Thymus (tissue), 11 donors: Measurements from ENCODE around the gene MAN1C1. TPM values are rescaled to one million over a fixed set of nuclear protein-coding genes. Genes with fewer than 3 reads are reported as not detected.
"Not testable (repeated sequence)": the region's sequence is repeated elsewhere in the genome, so short reads cannot be mapped to it uniquely, and the experiment has no call there.

Source experiments
- DNase-seq, 9 donors: peaks; one replicate each; pipeline ENCODE4 v3.0.0-alpha.2; 2013; ENCODE audit warnings: low spot score in 9 of 9, low read depth in 6 of 9, missing footprints in 1 of 9
- H3K27ac ChIP-seq, 2 donors: one replicate each; pipeline ENCODE4 v1.5.1; 2013; ENCODE audit warnings: control low read depth in 1 of 2, low read depth in 1 of 2, low read length in 1 of 2, mild to moderate bottlenecking in 1 of 2, moderate library complexity in 1 of 2
- H3K27me3 ChIP-seq, 2 donors: one replicate each; pipeline ENCODE4 v1.5.1; 2013; ENCODE audit warnings: low read length in 1 of 2; ENCODE audit not compliant: control insufficient read depth in 2 of 2, insufficient read depth in 1 of 2
- H3K36me3 ChIP-seq, 2 donors: one replicate each; pipeline ENCODE4 v1.5.1; 2013; ENCODE audit warnings: low read length in 1 of 2, mild to moderate bottlenecking in 1 of 2, moderate library complexity in 1 of 2; ENCODE audit not compliant: control insufficient read depth in 2 of 2, insufficient read depth in 2 of 2
- H3K4me1 ChIP-seq, 2 donors: one replicate each; pipeline ENCODE4 v1.5.1; 2013; ENCODE audit warnings: low read length in 2 of 2; ENCODE audit not compliant: control insufficient read depth in 2 of 2, insufficient read depth in 2 of 2
- H3K4me3 ChIP-seq, 2 donors: one replicate each; pipeline ENCODE4 v1.5.1; 2013; ENCODE audit warnings: low read length in 2 of 2, control low read depth in 1 of 2, mild to moderate bottlenecking in 1 of 2
- H3K9me3 ChIP-seq, 2 donors: one replicate each; pipeline ENCODE4 v1.5.1; 2013; ENCODE audit warnings: low read length in 1 of 2, mild to moderate bottlenecking in 1 of 2; ENCODE audit not compliant: control insufficient read depth in 2 of 2, insufficient read depth in 1 of 2
- WGBS: extraction: QIAGEN DNeasy Blood & Tissue Kit; methylation state at CpG from one replicate; pipeline ENCODE4 v1.1.7; 2013; 5-methylcytosine and 5-hydroxymethylcytosine counted together
- polyA plus RNA-seq: library from polyadenylated mRNA; stranded (reverse); fragments of 200-250 nt; gene quantifications from one replicate; pipeline ENCODE4 v1.2.3, GENCODE V29; 2013
- total RNA-seq: library from RNA; stranded (reverse); fragments of 120-200 nt; gene quantifications from one replicate; pipeline ENCODE4 v1.2.4, GENCODE V29; 2013
- donor health status: healthy.

Gene MAN1C1
- total and polyA plus RNA-seq, 2 donors, result 9.7 to 18.4 TPM

DNA sequence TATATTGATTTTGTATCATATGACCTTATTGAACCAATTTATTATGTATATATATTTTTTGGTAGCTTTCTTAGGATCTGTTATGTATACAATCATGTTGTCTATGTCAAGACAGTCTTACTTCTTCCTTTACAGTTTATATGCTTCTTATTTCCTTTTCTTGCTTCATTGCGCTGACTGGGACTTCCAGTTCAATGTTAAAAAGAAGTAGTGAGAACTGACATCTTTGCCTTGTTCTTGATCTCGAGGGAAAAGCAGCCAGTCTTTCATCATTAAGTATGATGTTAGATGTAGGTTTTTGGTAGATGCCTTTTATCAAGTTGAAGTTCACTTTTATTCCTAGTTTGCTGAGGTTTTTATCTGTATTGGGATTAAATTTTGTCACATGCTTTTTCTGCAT is 17.5 kb downstream of the MAN1C1 start:
- no peak for DNase-seq
- no peak overlapping the region for H3K27ac ChIP-seq
- H3K4me3 ChIP-seq, result no peak overlapping the region
- 81% methylated on average over 2 of the region's 2 CpGs for WGBS
- H3K9me3 ChIP-seq, result peaks cover 0 to 11% of the 10 kb centered on the region in 2 donors
- no peaks in the 10 kb centered on the region for H3K4me1 ChIP-seq
- no peaks in the 10 kb centered on the region for H3K36me3 ChIP-seq
- no peaks in the 10 kb centered on the region for H3K27me3 ChIP-seq

- DNase-seq, result no peak
- no peaks in the 10 kb centered on the region for H3K4me1 ChIP-seq
- H3K27me3 ChIP-seq, result no peaks in the 10 kb centered on the region
- no peaks in the 10 kb centered on the region for H3K36me3 ChIP-seq
- H3K9me3 ChIP-seq, result peaks cover 0 to 11% of the 10 kb centered on the region in 2 donors
- H3K4me3 ChIP-seq, result no peak overlapping the region
- 94% methylated on average over 2 of the region's 2 CpGs for WGBS
- no peak overlapping the region for H3K27ac ChIP-seq
These were observed 18.3 kb downstream of the MAN1C1 start for GRCh38 chr1:25634896-25635295.

DNA sequence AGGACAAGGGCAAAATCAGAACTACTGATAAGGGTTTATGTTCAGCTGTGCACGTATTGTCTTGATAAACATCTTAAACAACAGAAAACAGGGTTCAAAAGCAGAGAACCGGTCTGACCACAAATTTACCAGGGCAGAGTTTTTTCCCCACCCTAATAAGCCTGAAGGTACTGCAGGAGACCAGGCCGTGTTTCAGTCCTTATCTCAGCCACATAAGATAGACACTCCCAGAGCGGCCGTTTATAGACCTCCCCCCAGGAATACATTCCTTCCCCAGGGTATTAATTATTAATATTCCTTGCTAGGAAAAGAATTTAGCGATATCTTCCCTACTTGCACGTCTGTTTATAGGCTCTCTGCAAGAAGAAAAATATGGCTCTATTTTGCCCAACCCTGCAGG is 19.6 kb downstream of the MAN1C1 start:
- not testable (repeated sequence) for DNase-seq, H3K36me3 ChIP-seq, H3K4me3 ChIP-seq, H3K27ac ChIP-seq, H3K27me3 ChIP-seq, H3K9me3 ChIP-seq, H3K4me1 ChIP-seq
- 95% methylated on average over 7 of the region's 7 CpGs for WGBS

GRCh38 chr1:25640646-25641328 is 24.2 kb downstream of the MAN1C1 start:
- H3K9me3 ChIP-seq, result peaks cover 0 to 4% of the 10 kb centered on the region in 2 donors
- H3K27me3 ChIP-seq, result peaks cover 0 to 9% of the 10 kb centered on the region in 2 donors
- peaks cover 0 to 3% of the 10 kb centered on the region in 2 donors for H3K36me3 ChIP-seq
- no peak overlapping the region for H3K4me3 ChIP-seq
- no peak for DNase-seq
- H3K4me1 ChIP-seq, result peaks cover 6 to 17% of the 10 kb centered on the region in 2 donors
- WGBS, result 95% methylated on average over 10 of the region's 10 CpGs
- no peak overlapping the region for H3K27ac ChIP-seq

DNA sequence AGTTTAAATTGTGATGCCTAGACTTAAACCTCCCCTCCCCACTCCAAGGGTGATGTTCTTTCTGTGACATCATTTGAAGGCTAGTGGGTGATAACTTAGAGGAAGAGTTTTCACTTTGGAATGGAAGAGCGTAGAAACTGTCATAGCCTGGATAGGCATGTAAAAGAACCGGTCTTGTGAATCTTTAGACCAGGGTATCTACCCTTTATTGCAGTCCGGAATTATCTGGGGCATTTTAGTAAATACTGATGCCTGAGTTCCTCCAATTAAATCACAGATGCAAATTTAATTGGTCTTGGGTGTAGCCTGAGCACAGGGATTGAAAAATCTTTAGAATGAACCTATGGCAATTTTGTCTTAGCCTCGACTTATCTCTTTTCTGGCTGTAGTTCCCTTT is 24.7 kb downstream of the MAN1C1 start:
- no peak overlapping the region for H3K27ac ChIP-seq
- 96% methylated on average over 4 of the region's 4 CpGs for WGBS

DNA sequence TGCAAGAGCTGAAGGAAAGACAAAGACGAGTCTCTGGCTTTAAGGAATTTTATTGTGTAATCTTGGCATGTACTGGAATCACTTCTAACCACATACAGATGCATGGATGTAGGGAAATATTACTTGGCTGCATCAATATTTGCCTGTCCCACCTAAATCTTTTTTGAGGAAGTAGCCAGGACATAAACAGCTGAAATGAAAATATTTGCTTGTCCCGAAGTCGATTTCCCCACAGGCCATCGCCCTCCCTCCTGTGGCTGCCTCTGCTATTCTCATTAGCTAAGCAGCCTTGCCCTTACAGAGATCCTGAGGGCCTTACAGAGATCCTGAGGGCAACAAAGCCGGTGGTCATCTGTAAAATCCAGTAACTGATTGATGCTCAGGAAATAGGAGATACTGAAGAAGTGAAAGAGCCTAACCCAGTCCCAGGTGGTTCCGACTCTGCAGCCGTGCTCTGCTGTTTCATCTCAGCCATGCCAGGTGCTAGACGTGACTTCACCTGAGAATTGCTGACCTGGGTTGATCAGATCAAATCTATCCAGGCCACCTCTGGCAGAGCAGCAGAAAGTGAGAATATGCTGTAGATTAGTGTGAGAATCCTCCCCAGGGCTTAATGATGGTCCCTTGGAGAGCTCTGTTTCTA is 25.5 kb downstream of the MAN1C1 start:
- 54% methylated on average over 8 of the region's 8 CpGs for WGBS
- Histone ChIP-seq H3K27ac (peak overlapping the region; percentile 4 to 63), H3K27me3 (peaks cover 0 to 9% of the 10 kb centered on the region in 2 donors), H3K4me3 (no peak overlapping the region), H3K9me3 (peaks cover 0 to 3% of the 10 kb centered on the region in 2 donors), H3K36me3 (peaks cover 0 to 3% of the 10 kb centered on the region in 2 donors), H3K4me1 (peaks cover 6 to 17% of the 10 kb centered on the region in 2 donors)
- DNase-seq, result no peak

More for the DNA sequence above, 24.7 kb downstream of the MAN1C1 start:
- Histone ChIP-seq H3K4me3 (no peak overlapping the region), H3K4me1 (peaks cover 6 to 17% of the 10 kb centered on the region in 2 donors), H3K9me3 (peaks cover 0 to 6% of the 10 kb centered on the region in 2 donors), H3K36me3 (peaks cover 0 to 3% of the 10 kb centered on the region in 2 donors), H3K27me3 (peaks cover 0 to 9% of the 10 kb centered on the region in 2 donors)
- DNase-seq, result no peak

DNA sequence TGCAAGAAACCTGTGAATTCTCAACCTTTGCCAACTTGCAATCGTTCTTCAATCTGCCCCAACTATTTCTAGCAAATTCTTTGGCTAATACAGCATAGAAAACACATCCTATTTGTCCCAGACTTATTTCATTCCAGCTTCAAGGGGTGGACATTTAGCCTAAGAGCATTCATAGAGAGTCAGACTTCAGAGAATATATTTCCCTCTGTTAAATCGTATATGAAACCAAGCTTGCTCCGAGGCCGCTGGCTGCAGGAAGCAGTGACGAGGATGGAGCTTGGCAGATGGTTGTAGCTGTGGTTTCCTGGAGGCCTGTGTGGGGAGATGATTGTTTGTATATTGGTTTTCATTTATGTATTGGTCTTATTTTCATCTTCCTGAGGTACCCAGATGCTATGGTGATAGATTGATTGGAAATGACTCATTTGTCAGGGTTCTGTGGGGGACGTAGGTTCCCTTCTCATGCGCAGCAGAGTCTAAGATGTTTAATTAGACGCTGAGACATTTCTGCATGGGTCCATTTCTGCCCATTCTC is 26.1 kb downstream of the MAN1C1 start:
- H3K27me3 ChIP-seq, result peaks cover 0 to 9% of the 10 kb centered on the region in 2 donors
- H3K27ac ChIP-seq, result peak overlapping the region in 1 of 2 donors; percentile 63
- peaks cover 0 to 3% of the 10 kb centered on the region in 2 donors for H3K9me3 ChIP-seq
- H3K36me3 ChIP-seq, result peaks cover 0 to 3% of the 10 kb centered on the region in 2 donors
- DNase-seq, result peak in 6 of 9 donors; percentile 36 to 78 (median 42)
- peaks cover 6 to 17% of the 10 kb centered on the region in 2 donors for H3K4me1 ChIP-seq
- 6% methylated on average over 8 of the region's 8 CpGs for WGBS
- no peak overlapping the region for H3K4me3 ChIP-seq

DNA sequence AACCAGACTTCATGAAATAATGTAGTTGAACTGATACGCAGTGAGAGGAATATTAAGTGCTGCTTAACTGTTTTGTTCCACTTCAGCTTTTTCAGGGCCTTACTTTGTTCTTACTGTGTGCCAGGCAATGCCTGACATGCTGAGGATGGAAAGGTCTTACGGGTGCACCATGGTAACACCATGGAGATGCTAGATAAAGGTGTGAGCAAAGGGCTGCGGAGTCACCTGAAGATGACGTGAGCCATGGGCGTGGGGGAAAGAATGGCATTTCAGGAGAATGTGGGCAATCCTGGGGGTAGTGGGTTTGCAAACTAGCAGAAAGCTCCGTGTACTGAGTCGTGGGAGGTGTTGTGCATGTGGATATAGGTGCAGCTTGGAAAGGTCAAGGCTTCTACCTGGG is 27.3 kb downstream of the MAN1C1 start:
- H3K4me3 ChIP-seq, result no peak overlapping the region
- peaks cover 6 to 17% of the 10 kb centered on the region in 2 donors for H3K4me1 ChIP-seq
- peaks cover 0 to 3% of the 10 kb centered on the region in 2 donors for H3K36me3 ChIP-seq
- H3K27me3 ChIP-seq, result peaks cover 0 to 11% of the 10 kb centered on the region in 2 donors
- WGBS, result 95% methylated on average over 7 of the region's 7 CpGs
- peaks cover 0 to 3% of the 10 kb centered on the region in 2 donors for H3K9me3 ChIP-seq
- no peak overlapping the region for H3K27ac ChIP-seq
- DNase-seq, result no peak

DNA sequence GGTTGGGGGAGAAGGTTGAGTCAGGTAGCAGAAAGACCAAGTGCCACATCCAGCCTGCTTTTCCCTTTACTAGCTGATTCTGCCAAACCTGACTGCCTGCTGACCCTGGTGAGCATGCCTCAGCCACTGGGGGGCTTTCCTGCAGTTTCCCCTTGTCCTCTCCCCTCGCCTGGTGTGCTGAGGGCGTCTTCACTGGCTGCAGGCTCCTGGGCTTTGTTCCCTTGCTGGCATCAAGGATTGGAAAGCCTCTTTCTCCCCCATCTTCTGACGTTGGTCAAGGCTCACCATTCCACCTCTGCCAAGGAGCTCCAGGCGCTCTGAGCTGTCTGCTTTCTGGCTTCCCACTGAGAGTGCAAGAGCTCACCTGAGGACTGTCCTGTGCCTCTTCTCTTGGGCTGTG is 28.4 kb downstream of the MAN1C1 start:
- no peak overlapping the region for H3K27ac ChIP-seq
- peaks cover 0 to 3% of the 10 kb centered on the region in 2 donors for H3K9me3 ChIP-seq
- DNase-seq, result no peak
- H3K36me3 ChIP-seq, result peaks cover 0 to 3% of the 10 kb centered on the region in 2 donors
- 94% methylated on average over 4 of the region's 4 CpGs for WGBS
- no peak overlapping the region for H3K4me3 ChIP-seq
- H3K4me1 ChIP-seq, result peaks cover 6 to 17% of the 10 kb centered on the region in 2 donors
- peaks cover 0 to 11% of the 10 kb centered on the region in 2 donors for H3K27me3 ChIP-seq
